SHP77 (cell line): ENCODE data around the gene CEP57.

Experiments used
- DNase-seq, 2 experiments: peaks; one replicate each; lab custom pipeline; 2025; lab: John Stamatoyannopoulos, UW

Gene CEP57

GRCh38 chr11:95790123-95790932 is at the start of gene CEP57:
Gene CEP57, plus strand, starts transcription at chr11:95790498. Its CDS starts 201 bp downstream, at chr11:95790699.
- DNase-seq, result peak; percentile 90 to 95

- DNase-seq, result no peak
These were observed 40.2 kb upstream of the CEP57 start for GRCh38 chr11:95750101-95750500.

- DNase-seq, result no peak
These were observed 38.8 kb upstream of the CEP57 start for GRCh38 chr11:95751515-95751914.

GRCh38 chr11:95760941-95761340 is 29.4 kb upstream of the CEP57 start:
- DNase-seq, result no peak

- no peak for DNase-seq
These were observed 27.8 kb upstream of the CEP57 start for GRCh38 chr11:95762534-95762933.

- DNase-seq, result peak; percentile 29 to 40
These were observed 25.9 kb upstream of the CEP57 start for GRCh38 chr11:95764267-95764898.

- no peak for DNase-seq
These were observed 23.6 kb upstream of the CEP57 start for GRCh38 chr11:95766701-95767100.

- no peak for DNase-seq
These were observed 22.8 kb upstream of the CEP57 start for GRCh38 chr11:95767498-95767897.

GRCh38 chr11:95768521-95768920 is 21.8 kb upstream of the CEP57 start:
- no peak for DNase-seq

GRCh38 chr11:95776859-95777258 is 13.4 kb upstream of the CEP57 start:
- no peak for DNase-seq

GRCh38 chr11:95778699-95779098 is 11.6 kb upstream of the CEP57 start:
- no peak for DNase-seq

GRCh38 chr11:95780544-95780943 is 9.8 kb upstream of the CEP57 start:
- no peak for DNase-seq

GRCh38 chr11:95788921-95789505 is 1.3 kb upstream of the CEP57 start:
- peak; percentile 23 to 26 for DNase-seq

- DNase-seq, result peak; percentile 96
These were observed 684 bp upstream of the CEP57 start, which contains the start of gene FAM76B for GRCh38 chr11:95789506-95790122. Gene FAM76B, minus strand, starts transcription at chr11:95789782. Its CDS starts 304 bp downstream, at chr11:95789478.

- peak; percentile 37 to 68 for DNase-seq
These were observed 823 bp downstream of the CEP57 start for GRCh38 chr11:95790933-95791708.

- DNase-seq, result no peak
These were observed 1.4 kb downstream of the CEP57 start for GRCh38 chr11:95791709-95792033.

GRCh38 chr11:95792200-95792599 is 1.9 kb downstream of the CEP57 start:
- no peak for DNase-seq

- no peak for DNase-seq
These were observed 2.4 kb downstream of the CEP57 start for GRCh38 chr11:95792700-95793099.

- DNase-seq, result no peak
These were observed 2.8 kb downstream of the CEP57 start for GRCh38 chr11:95793116-95793515.

GRCh38 chr11:95794086-95794485 is 3.8 kb downstream of the CEP57 start:
- no peak for DNase-seq

- DNase-seq, result no peak
These were observed 5.5 kb downstream of the CEP57 start for GRCh38 chr11:95795627-95796295.
